Measurements from ENCODE around the gene ANKHD1. TPM values are rescaled to one million over a fixed set of nuclear protein-coding genes. Genes with fewer than 3 reads are reported as not detected.

Gene ANKHD1
- total RNA-seq, 1 experiment from 2014 or later: 113 TPM

GRCh38 chr5:140547508-140548299 lies 146.1 kb downstream of the ANKHD1 start, which contains the start of gene EIF4EBP3 (continued):
- TF ChIP-seq, protein P1, sequence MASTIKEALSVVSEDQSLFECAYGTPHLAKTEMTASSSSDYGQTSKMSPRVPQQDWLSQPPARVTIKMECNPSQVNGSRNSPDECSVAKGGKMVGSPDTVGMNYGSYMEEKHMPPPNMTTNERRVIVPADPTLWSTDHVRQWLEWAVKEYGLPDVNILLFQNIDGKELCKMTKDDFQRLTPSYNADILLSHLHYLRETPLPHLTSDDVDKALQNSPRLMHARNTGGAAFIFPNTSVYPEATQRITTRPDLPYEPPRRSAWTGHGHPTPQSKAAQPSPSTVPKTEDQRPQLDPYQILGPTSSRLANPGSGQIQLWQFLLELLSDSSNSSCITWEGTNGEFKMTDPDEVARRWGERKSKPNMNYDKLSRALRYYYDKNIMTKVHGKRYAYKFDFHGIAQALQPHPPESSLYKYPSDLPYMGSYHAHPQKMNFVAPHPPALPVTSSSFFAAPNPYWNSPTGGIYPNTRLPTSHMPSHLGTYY (CRISPR knock-in tag; IDR thresholded peaks at IDR 0.05): peak; percentile 38; the same call in 1 of the 2 replicates
- TF ChIP-seq FOXJ3 (CRISPR knock-in tag; IDR thresholded peaks at IDR 0.05; ENCODE audit: borderline replicate concordance) (no peak), HMGXB4 (CRISPR knock-in tag; IDR thresholded peaks at IDR 0.05) (peak; percentile 69; the same call in 1 of the 2 replicates), E2F1 (CRISPR knock-in tag; IDR thresholded peaks at IDR 0.05) (no peak), ZNF317 (CRISPR knock-in tag; IDR thresholded peaks at IDR 0.05; ENCODE audit: borderline replicate concordance, low read depth) (no peak), ZMAT4 (CRISPR knock-in tag; IDR thresholded peaks at IDR 0.05) (no peak), CDX4 (CRISPR knock-in tag; IDR thresholded peaks at IDR 0.05; ENCODE audit: borderline replicate concordance) (no peak), E2F4 (CRISPR knock-in tag; IDR thresholded peaks at IDR 0.05; ENCODE audit: borderline replicate concordance, low read depth) (no peak), ESRRA (CRISPR knock-in tag; IDR thresholded peaks at IDR 0.05; ENCODE audit: borderline replicate concordance) (peak; percentile 77), SP1 (CRISPR knock-in tag; conservative IDR thresholded peaks at IDR 0.05) (peak; percentile 78), MXD4 (CRISPR knock-in tag; IDR thresholded peaks at IDR 0.05; ENCODE audit: borderline replicate concordance) (no peak), MYBL2 (CRISPR knock-in tag; IDR thresholded peaks at IDR 0.05) (peak; percentile 19; the same call in 1 of the 2 replicates), GABPB1 (CRISPR knock-in tag; IDR thresholded peaks at IDR 0.05) (peak; percentile 78), ZBTB21 (CRISPR knock-in tag; IDR thresholded peaks at IDR 0.05; ENCODE audit: borderline replicate concordance) (peak; percentile 88; the same call in 1 of the 2 replicates), RELA (CRISPR knock-in tag; IDR thresholded peaks at IDR 0.05; ENCODE audit: borderline replicate concordance) (0 out of 2 replicates have a peak, but pooled peaks have one; percentile 62), USF2 (CRISPR knock-in tag; IDR thresholded peaks at IDR 0.05) (peak; percentile 89), NR3C1 (CRISPR knock-in tag; conservative IDR thresholded peaks at IDR 0.05; ENCODE audit: low read depth) (no peak), OVOL2 (CRISPR knock-in tag; IDR thresholded peaks at IDR 0.05; ENCODE audit: borderline replicate concordance) (no peak), SMAD4 (CRISPR knock-in tag; IDR thresholded peaks at IDR 0.05) (no peak), ZNF263 (CRISPR knock-in tag; IDR thresholded peaks at IDR 0.05; ENCODE audit: low read depth) (no peak)
- TF ChIP-seq, protein P2, sequence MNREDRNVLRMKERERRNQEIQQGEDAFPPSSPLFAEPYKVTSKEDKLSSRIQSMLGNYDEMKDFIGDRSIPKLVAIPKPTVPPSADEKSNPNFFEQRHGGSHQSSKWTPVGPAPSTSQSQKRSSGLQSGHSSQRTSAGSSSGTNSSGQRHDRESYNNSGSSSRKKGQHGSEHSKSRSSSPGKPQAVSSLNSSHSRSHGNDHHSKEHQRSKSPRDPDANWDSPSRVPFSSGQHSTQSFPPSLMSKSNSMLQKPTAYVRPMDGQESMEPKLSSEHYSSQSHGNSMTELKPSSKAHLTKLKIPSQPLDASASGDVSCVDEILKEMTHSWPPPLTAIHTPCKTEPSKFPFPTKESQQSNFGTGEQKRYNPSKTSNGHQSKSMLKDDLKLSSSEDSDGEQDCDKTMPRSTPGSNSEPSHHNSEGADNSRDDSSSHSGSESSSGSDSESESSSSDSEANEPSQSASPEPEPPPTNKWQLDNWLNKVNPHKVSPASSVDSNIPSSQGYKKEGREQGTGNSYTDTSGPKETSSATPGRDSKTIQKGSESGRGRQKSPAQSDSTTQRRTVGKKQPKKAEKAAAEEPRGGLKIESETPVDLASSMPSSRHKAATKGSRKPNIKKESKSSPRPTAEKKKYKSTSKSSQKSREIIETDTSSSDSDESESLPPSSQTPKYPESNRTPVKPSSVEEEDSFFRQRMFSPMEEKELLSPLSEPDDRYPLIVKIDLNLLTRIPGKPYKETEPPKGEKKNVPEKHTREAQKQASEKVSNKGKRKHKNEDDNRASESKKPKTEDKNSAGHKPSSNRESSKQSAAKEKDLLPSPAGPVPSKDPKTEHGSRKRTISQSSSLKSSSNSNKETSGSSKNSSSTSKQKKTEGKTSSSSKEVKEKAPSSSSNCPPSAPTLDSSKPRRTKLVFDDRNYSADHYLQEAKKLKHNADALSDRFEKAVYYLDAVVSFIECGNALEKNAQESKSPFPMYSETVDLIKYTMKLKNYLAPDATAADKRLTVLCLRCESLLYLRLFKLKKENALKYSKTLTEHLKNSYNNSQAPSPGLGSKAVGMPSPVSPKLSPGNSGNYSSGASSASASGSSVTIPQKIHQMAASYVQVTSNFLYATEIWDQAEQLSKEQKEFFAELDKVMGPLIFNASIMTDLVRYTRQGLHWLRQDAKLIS (CRISPR knock-in tag; IDR thresholded peaks at IDR 0.05; ENCODE audit: borderline replicate concordance): 0 out of 2 replicates have a peak, but pooled peaks have one; percentile 35
- TF ChIP-seq, protein P3, sequence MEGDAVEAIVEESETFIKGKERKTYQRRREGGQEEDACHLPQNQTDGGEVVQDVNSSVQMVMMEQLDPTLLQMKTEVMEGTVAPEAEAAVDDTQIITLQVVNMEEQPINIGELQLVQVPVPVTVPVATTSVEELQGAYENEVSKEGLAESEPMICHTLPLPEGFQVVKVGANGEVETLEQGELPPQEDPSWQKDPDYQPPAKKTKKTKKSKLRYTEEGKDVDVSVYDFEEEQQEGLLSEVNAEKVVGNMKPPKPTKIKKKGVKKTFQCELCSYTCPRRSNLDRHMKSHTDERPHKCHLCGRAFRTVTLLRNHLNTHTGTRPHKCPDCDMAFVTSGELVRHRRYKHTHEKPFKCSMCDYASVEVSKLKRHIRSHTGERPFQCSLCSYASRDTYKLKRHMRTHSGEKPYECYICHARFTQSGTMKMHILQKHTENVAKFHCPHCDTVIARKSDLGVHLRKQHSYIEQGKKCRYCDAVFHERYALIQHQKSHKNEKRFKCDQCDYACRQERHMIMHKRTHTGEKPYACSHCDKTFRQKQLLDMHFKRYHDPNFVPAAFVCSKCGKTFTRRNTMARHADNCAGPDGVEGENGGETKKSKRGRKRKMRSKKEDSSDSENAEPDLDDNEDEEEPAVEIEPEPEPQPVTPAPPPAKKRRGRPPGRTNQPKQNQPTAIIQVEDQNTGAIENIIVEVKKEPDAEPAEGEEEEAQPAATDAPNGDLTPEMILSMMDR (IDR thresholded peaks at IDR 0.05): no peak
- TF ChIP-seq, protein P4, sequence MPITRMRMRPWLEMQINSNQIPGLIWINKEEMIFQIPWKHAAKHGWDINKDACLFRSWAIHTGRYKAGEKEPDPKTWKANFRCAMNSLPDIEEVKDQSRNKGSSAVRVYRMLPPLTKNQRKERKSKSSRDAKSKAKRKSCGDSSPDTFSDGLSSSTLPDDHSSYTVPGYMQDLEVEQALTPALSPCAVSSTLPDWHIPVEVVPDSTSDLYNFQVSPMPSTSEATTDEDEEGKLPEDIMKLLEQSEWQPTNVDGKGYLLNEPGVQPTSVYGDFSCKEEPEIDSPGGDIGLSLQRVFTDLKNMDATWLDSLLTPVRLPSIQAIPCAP (CRISPR knock-in tag; IDR thresholded peaks at IDR 0.05): no peak
